Measurements from ENCODE around the gene GPR63.

GPR63 gene

DNA sequence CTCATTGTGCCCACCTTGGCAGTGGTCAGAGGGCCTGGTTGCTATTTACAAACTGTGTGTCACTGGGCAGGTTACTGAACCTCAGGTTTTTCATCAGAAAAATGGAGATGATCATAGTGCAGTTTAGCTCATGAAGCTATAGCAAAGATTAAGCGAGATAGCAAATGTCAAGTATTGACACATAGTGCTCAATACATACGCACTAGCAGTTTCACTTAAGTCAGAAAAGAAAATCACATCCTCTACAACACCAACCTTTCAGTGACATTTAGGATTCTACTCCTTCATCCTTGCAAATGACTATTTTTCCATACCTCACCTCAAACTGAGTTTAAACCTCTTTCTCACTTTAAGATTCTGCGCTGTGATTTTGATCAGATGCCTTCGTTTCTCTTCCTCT lies 16.2 kb downstream of the GPR63 start:
- DNase-seq (ENCODE audit: low spot score) = no peak

DNA sequence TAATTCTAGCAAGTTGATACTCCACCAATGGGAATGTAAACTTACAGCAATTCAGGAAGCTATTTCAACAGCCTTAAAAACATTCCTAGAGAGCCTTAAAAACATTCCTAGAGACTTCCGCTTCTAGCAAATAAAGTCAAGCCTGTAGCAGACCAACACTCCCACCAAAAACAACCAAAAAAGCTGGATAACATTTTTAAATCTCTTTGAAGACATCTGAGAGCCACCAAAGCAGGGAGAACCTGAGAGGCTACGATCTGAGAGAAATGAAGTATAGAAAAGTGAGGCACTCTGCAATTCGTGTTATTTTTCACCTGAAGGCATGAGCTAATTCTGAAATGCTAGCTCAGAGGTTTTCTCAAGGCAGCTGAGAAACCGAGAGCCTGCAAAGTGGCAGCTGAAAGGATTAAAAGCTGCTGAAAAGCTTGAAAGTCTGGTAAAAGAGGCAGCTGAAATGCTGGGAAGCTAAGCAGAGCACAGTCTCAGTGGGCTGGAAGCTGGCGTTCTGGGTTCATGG lies 20.9 kb downstream of the GPR63 start:
- DNase-seq (ENCODE audit: low spot score) = no peak

DNA sequence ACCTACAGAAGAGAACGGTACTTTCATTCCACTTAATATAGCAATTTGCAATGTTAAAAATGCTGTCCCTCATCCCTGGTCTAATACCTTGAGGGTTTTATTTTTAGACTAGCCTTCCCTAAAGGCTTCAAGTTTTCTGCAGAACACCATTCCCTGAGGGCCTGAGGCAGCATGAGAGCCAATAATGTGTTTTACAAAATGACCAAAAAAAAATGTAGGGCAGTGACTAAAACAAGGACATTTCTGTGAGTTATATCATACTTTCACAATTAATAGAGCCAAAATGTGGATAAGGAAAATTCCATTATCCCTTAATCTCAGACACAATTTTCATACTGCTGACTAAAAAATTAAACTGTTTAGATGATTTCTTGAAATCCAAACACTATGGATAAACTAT lies 22.7 kb downstream of the GPR63 start:
- no peak for DNase-seq (ENCODE audit: low spot score)

DNA sequence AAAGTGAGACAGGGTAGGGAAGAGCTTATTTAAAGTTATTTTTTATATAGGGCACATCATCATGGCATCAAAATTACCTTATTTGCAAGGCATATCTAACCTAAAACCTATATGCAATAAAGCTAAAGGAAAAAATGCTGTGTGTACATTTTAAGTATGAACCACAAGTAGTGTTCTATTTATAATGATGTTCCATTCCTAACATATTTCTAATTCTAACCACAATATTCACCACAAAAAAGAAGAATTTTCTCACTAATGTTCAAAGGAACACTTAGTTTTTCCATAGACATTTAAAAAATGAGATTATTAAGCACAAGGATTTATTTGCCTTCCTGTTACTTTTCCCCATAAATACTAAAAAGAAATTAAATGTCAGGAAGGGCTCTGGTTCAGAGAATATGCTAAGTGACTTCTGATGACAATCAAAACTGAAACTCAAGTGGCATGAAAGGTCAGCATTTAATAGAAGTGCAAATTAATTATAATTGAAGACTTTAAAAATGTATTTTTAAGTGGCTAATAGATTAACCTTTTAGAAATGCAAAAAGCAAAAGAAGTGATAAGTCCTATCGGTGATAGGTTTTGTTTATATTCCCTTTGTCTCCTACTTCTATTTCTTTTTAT lies 25.1 kb downstream of the GPR63 start:
- DNase-seq (ENCODE audit: low spot score) = no peak

DNA sequence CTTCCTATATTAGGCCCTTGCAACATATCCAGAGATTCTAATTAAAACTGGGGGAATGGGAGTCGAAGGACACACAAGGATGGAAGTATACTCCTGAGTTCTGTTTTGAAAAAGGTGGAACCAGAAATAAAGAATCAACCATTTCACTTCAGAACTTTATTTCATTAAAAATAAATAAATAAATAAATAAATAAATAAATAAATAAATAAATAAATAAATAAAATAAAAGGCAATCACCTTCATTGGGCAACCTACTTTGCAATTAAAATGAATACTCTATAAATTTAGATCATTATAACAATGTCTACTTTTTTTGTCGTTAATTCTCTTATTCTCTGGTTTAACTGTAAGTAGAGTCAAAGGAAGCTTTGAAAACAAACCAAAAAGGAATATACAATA lies 25.6 kb downstream of the GPR63 start:
- no peak for DNase-seq (ENCODE audit: low spot score)

DNA sequence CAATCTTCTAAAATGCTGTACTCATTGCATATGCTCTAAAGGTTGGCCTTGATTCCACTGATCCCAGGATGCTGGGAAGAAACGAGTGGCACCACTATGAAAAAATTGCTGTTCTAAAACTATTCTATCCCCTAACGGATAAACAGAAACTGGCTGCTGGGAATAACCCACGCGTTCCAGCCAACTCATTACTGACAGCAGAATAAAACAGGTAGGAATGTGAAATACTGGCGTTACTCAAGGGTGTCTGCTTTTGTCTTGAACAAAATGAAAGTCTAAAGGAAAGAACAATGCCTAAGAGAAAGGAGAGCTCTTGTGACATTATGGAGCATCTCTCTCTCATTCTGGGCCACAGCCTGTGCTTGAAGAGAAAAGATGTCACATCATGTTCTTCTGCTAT lies 26.1 kb downstream of the GPR63 start:
- no peak for DNase-seq (ENCODE audit: low spot score)

DNA sequence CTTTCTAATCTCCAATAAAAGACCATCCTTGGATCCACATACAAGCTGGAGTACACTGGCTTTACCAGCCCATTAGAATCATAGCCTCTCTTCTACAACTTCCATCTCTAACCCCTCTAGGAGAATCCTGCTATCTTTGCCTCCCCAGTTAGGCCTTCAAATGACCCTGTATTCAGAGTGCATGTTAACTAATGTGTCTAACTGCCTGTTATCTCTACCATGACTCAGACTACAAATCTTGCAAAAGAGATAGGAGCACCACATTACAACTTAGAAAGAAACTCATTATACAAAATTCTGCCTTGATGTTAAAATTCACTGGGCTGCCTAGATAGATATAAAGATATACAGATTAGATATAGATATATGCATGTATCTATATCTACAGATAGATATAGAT lies 28.2 kb downstream of the GPR63 start:
- DNase-seq (ENCODE audit: low spot score) = no peak

DNA sequence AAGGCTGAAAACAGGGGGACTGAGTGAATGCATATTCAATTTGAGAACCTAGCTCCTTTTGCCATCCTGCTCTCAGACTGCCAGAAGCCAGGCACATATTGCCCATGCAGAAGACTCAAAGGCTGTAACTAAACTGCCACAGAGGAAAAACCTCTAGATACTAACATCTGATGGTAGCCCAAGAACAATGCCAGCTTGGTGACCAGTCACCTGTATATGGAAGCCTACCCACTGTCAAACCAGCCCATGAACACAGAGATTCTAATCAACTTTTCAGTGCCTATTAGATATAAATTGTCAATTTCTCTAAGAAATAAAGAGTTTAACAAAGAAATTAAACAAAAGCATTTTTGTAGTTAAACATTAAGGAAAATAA lies 34.2 kb downstream of the GPR63 start:
- DNase-seq (ENCODE audit: low spot score) = no peak

DNA sequence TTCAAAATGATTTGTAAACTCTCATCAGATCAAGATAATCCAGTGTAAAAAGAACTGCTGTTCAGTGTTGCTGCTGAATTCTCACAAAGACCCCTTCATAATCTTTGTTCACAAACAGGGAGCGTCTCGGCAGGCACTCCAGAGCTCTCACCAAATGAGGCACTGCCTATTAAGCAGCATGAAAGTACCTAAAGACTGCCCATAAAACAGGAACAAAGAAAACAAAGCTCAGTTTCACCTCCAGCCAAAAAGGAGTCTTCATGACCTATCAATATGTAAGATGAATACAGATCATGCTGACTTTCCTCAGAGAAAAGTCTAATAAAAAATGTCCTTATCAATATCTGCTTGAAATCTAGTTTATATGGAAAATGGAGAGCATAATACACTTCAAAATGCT lies 41.8 kb downstream of the GPR63 start:
- DNase-seq (ENCODE audit: low spot score) = no peak

DNA sequence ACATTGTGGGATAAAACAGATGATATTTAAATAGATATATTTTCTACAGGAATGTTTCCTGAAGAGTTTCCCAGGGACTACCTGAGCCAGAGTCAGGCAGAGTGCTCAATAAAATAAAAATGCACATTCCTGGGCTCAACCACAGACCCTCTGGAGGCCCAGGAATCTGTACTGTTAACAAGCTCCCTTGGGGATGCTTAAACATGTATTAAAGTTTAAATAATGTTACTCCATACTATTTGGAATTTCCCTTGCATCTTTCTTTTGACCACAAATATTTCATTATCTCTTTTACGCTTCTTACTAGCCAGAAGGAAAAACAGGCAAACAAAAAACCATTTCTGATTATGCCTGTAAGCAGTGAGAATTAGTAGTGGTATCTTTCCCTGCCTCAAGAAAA lies 42.3 kb downstream of the GPR63 start:
- no peak for DNase-seq (ENCODE audit: low spot score)

DNA sequence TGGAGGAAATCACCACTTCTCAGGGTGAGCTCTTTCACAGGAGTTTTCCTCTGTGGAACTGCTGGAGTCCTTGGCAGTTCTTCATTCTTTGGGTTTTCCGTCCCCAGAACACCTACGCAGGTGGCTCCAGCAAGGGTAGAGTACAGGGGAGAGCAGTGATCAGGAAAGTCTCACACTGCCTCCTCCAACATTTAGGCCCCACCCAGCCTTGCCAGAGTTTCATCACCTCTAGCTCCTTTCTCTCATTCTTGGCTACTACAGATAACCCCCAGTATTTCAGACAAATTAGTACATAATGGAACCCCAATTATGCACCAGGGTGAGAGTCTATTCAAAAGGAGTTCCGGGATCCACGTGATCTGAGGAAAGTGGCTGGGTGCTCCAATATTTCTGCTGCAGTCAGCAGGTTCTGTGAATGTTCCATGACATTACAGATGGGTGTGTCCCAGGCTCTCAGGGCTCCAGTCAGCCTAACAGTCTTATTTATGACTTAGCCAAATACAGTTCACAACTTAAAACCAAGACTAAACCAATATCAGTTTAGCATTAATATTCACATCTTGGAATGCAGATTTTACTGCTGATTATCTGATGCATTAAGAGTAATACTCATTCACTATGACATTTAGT lies 44.6 kb downstream of the GPR63 start:
- no peak for DNase-seq (ENCODE audit: low spot score)

DNA sequence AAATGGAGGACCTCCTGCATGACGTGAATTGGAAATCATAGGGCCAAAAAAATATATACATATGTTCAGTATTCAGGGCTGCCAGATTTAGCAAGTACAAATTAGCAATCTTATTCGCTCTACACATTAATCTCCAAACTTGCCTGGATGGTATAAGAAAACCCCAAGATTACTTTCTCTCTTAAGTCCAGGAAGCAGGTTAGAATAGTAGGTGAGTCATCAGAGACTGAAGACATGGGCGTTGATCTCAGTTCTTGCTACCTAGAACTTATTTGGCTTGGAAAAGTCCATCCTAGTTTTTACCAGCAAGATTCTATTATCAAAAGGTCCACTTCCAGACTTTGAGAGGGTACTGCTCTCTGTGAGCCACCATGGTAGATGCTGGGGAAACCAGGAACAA lies 47.4 kb downstream of the GPR63 start:
- DNase-seq (ENCODE audit: low spot score) = no peak

DNA sequence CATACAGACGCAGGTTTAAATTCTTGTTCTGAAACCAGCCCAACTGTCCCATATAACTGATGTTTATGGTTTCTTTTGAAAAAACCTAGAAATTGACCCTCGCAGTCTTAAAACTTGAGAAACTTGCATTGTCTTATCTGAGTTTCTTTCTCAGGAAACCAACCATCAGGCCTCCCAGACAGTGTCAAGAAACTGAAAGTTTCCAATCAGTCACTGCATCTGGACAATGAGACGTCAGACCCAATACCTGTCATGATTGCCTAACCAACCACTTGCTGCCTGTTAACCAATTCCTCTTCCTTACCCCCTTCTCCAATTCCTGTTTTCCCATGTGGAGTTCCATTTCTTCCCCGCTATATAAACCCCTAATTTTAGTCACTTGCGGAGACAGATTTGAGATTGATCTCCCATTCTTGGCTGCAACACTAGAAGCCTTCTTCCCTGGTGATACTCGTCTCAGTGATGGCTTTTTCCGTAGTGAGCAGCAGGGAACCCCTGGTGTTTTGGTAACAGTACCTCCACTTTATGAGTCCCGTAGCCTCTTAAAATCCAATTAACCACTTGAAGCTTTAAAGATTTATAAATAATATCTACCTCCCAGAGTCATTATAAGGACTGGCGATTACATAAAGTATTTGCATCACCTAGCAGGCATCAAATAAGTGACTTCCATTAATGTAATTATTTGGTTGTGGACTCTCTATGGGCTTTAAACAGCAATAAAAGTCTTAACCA lies 49.3 kb downstream of the GPR63 start:
- no peak for DNase-seq (ENCODE audit: low spot score)

DNA sequence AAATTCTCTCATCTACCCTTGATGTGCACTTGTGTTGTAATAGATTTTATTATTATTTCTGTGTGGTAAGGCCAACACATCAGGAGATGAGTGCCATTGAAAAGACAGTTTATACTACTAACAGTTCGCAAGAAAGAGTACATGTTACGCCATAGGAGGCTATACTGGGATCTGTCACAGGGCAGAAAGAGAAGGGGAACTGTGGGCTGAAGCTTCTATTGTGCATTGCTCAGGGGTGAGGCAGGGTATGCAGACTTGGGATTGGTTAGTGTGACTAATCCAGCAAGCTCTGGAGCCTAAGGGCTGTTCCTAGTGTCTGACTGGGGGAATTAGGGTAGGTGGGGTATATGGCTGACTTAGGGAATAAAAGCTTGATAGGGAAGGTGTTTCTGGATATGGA lies 50.9 kb downstream of the GPR63 start:
- no peak for DNase-seq (ENCODE audit: low spot score)

DNA sequence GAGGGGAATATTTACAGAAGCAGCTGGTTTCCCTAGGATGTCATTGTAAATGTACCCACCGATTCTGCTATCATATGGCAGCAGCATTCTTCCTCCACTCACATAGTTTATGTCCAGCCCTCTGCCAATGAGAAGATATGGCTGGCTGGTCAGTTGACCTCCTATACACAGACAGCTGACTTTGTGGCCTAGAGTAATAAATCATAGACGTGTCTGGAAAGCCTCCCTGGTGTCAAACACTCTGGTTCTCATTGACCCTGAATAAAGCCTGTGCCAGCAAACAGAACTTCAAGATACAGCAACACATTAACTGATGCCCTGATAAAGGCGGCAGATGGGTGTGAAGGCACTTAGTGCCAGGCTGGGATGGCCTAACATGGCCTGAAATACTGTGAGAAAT lies 52.6 kb downstream of the GPR63 start:
- no peak for DNase-seq (ENCODE audit: low spot score)

DNA sequence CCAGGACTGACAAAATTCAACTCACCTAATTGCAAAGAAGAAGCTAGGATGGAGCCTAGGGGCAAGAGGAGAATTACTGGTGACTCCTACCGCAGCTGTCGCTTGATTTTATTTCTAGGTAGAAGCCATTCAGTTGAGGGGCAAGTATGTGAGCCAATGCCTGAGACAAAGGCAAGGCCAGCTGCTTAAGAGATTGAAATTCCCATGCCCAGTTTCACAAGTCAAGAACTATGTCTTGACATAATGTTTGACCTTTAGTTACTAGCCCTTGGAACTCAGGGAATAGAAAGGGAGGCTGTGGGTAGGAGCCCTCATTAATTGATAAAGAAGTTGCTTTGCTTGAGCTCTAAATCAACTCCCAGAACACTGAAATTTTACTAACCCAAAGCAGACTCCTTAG lies 54.0 kb downstream of the GPR63 start:
- no peak for DNase-seq (ENCODE audit: low spot score)

DNA sequence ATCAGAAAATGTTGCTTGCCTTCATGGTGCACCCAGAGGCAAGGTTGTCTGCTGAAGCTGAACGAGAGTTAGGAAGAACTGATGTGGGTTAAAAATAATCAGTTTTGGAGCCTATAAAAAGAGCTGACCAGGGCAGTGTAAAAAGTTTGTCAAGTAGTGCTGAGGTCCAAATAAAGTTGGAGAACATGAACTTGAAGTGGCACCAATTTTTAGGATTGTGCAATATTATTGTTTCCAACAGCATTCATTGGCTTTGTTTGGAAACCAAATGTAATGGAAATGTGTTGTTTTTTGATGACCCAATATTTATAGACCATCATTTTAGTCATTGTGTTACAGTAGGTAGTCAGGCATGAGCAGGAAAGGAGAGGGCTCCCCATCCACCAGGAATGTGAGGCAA lies 55.7 kb downstream of the GPR63 start:
- DNase-seq (ENCODE audit: low spot score) = no peak

DNA sequence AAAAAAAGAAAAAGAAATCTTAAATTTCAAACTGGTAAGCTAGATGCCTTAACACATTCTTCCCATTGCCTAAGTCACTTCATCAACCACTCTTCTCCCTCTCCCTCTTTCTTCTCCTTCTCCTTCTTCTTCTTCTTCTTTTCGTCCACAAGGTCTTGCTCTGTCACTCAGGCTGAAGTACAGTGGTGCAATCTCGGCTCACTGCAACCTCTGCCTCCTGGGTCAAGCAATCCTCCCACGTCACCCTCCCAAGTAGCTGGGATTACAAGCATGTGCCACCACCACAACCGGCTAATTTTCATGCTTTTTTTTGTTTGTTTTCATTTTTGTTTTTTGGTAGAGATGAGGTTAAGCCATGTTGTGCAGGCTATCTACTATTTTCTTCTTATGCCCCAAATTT lies 60.2 kb downstream of the GPR63 start:
- DNase-seq (ENCODE audit: low spot score) = no peak

DNA sequence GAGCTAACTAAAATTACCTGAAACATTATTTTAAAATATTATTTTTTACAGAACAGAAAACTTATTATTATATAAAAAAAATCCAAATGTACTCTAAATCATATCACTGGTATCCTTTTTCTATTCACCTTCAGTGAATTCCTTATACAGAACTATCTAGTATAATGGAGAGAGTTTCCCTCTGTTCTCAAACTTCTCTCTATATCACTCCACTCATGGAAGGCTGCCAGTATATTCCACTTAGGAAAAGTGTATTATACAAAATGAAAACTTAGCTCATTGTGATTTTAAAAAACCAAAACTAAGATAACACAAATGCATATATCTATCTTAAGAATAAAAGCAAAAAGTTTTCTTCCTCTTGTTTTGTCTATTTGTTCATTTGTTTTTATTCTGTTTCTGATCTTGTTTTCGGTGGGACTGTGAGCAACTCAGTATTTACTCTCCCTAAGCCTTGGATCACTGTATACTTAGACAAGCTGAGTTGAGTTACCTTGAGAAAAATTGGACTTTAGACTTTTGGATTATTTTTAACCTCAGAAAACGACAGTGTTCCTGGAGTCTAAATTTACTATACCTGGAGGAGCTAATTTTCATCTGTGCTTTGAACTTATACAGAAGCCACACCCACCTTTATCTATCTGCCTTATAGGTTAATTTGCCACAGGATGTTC lies 61.4 kb downstream of the GPR63 start:
- no peak for DNase-seq (ENCODE audit: low spot score)

DNA sequence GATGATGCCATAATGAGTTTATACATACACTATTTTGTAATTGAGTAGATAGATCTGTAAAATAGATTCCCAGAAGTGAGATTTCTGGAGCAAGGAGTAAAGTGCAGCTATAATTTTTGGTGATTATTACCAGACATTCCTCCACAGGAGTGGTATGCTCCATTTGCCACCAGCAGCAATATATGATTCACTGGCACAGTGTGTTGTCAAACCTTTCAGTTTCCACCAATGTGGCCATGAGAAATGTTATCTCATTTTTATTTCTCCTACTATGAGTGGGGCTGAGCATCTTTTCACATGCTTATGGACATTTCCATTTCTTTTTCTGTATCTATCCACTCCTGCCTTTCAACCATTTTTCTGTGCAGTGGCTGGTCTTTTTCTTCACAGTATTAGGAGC lies 70.5 kb downstream of the GPR63 start:
- DNase-seq (ENCODE audit: low spot score) = no peak

DNA sequence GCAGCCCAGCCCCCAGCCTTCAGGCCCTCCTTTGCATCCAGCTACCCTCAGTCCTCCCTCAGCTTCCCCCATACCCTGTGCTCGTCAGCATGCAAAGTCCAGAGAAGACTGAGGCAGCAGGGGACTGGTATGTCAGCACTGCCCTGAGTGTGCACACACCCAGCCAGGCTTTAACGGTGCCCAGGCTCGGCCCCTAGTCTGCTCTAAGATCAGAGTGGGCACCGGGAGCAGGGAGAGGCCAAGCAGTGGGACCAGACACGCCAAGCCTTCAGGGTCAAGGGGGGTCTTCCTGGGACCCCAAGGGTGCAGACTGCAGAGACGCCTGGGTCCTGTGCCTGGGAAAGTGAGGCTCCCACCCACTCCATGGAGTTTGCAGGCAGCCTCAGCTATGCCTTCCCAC lies 74.7 kb downstream of the GPR63 start:
- DNase-seq (ENCODE audit: low spot score) = no peak

DNA sequence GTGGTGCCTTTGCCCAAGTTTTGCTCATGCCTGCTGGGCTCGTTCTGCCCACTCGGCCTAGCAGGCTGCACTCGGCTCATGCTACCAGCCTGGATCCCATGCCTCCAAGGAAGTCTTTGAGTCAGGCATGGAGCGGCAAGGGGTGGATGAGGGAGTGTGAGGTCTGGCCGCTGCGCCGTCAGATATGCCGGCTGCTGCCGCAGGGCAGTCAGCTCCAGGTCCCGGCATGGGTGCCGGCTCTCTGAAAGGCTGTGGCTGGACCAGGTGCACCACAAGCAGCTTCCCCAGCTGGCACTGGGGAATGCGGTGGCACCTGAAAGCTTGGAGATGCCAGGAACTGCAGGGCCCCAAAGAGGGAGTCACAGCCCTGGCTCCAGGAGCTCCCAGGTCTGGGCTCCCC lies 75.5 kb downstream of the GPR63 start:
- no peak for DNase-seq (ENCODE audit: low spot score)

DNA sequence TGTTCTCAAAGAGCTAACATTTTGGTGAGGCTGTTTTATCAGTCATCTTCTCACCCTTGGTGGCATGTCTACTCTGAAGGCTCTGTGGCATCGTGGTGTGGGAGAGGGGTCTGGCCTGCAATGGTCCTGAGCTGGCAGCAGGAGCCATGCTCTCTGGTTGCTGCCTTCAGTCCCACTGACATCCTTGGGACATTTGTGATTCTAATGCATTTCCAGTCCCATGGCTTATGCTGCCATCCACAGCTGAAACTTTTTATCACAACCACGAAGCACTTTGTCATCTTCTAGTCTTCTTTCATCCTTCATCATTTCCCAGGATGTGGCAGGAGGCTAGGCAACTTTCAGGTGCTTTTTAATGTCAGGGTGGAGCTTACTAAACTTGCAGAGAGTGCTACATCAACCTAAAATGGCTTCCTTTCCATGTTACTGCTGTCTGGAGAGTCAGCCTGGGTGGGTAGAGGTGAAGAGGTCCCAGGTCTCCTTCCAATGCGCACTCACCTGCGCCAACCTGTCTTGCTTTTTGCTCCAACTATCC lies 77.1 kb downstream of the GPR63 start:
- no peak for DNase-seq (ENCODE audit: low spot score)

Measured in GM03348 (cell line).